Breast epithelium (tissue), 4 donors: ENCODE data around the gene NCK1. TPM values are rescaled to one million over a fixed set of nuclear protein-coding genes. Genes with fewer than 3 reads are reported as not detected.

ENCODE experiments used
- DNase-seq, 2 donors: peaks; one replicate each; pipeline ENCODE4 v3.0.0-alpha.2; 2019; ENCODE audit warnings: low spot score in 2 of 2
- H3K27ac ChIP-seq, 2 donors: fragments of 200-600 bp; sonication (generic) in 1 of 2; one replicate each; pipeline ENCODE4 v1.5.1; 2016 to 2019; ENCODE audit warnings: mild to moderate bottlenecking in 1 of 2
- H3K27me3 ChIP-seq, 2 donors: fragments of 200-600 bp; sonication (generic) in 1 of 2; one replicate each; pipeline versions ENCODE4 v1.5.1 to v1.6.0; 2017 to 2019; ENCODE audit warnings: control low read depth in 1 of 2, mild to moderate bottlenecking in 1 of 2
- H3K36me3 ChIP-seq: fragments of 200-600 bp; one replicate; pipeline ENCODE4 v1.5.1; 2019
- H3K4me1 ChIP-seq, 2 donors: fragments of 200-600 bp; sonication (generic); one replicate each; pipeline ENCODE4 v1.5.1; 2016 to 2019; ENCODE audit warnings: control low read depth in 1 of 2
- H3K4me3 ChIP-seq, 3 donors: fragments of 200-600 bp; sonication (generic); 1 replicate in 2 of 3; 2 replicates in 1 of 3; pipeline ENCODE4 v1.5.1; 2016 to 2019; ENCODE audit warnings: mild to moderate bottlenecking in 3 of 3, moderate library complexity in 2 of 3
- H3K9me3 ChIP-seq, 2 donors: fragments of 200-600 bp; sonication (generic) in 1 of 2; one replicate each; pipeline ENCODE4 v1.5.1; 2016 to 2019; ENCODE audit warnings: control low read depth in 1 of 2
- CTCF ChIP-seq, 3 donors: fragments of 450-650 bp; IDR thresholded peaks; one replicate each; pipeline ENCODE4 v1.5.1; 2016 to 2017; ENCODE audit warnings: antibody characterized with exemption in 3 of 3, mild to moderate bottlenecking in 3 of 3, moderate library complexity in 3 of 3
- POLR2A ChIP-seq: fragments of 450-650 bp; IDR thresholded peaks from one replicate; pipeline ENCODE4 v1.6.1; 2016; ENCODE audit warnings: antibody characterized with exemption, mild to moderate bottlenecking, moderate library complexity
- POLR2AphosphoS5 ChIP-seq, 3 donors: sonication (generic); formaldehyde crosslinking; IDR thresholded peaks; one replicate each; pipeline ENCODE4 v1.6.1; 2017; ENCODE audit warnings: antibody characterized with exemption in 3 of 3
- intact Hi-C: fragments of 100-400 bp; cut with DNase I; formaldehyde crosslinking; loops from one replicate; pipeline ENCODE4 v1.15.1; 2023; ENCODE audit warnings: low total_unique reads
- total RNA-seq, 3 donors: library from RNA; depleted of rRNA; stranded (reverse); fragments of >200 nt; gene quantifications; one replicate each; pipeline ENCODE4 v1.1.0, GENCODE V29; 2016

The NCK1 gene
- total RNA-seq, 3 donors from 2014 or later = 62.3 to 77.0 (median 75.5) TPM

- no peak overlapping the region for H3K4me3 ChIP-seq
- no peaks in the 10 kb centered on the region for H3K36me3 ChIP-seq
- no peak overlapping the region for H3K27ac ChIP-seq
- intact Hi-C loops = no loop called here
- no peak for DNase-seq
- no peaks in the 10 kb centered on the region for H3K4me1 ChIP-seq
- H3K9me3 ChIP-seq = no peaks in the 10 kb centered on the region
- TF ChIP-seq POLR2AphosphoS5 (IDR thresholded peaks at IDR 0.05) (no peak), CTCF (IDR thresholded peaks at IDR 0.05) (no peak), POLR2A (no peak)
- no peaks in the 10 kb centered on the region for H3K27me3 ChIP-seq
Observed at GRCh38 chr3:136919799-136920580, 58.0 kb downstream of the NCK1 start.

DNA sequence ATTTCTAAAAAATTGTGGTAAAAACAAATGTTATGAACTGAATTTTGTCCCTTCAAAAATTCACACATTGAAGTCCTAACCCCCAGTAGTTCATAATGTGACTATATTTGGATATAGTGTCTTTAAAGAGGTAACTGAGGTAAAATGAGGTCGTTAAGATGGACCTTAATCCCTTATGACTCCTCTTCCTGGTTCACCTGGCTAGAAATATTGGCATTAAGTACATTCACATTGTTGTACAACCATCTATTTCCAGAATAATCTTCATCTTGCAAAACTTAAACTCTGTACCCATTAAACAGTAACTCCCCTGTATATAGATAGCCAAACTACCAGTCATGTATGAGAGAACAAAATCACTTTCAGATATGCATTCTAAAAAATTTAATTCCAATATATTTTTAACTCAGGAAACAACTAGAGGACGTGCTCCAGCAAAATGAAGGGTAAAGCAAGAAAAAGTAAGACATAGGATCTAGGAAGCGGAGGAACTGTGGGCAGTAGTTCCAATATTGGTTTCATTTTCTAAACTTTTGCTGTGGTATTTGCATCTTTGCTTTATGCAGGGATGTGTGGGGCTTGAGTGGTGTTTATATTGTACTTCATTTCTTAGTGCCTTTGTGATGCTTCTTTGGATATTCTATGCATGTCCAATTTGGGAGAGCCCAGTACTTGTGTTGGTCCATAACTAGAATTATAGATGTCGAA, 59.0 kb downstream of the NCK1 start:
- intact Hi-C loops = no loop called here
- Histone ChIP-seq H3K4me3 (no peak overlapping the region), H3K27ac (no peak overlapping the region), H3K27me3 (no peaks in the 10 kb centered on the region), H3K9me3 (no peaks in the 10 kb centered on the region), H3K4me1 (no peaks in the 10 kb centered on the region), H3K36me3 (no peaks in the 10 kb centered on the region)
- DNase-seq = no peak
- no peak for TF ChIP-seq CTCF (IDR thresholded peaks at IDR 0.05)

GRCh38 chr3:136925425-136926190, 63.6 kb downstream of the NCK1 start:
- H3K36me3 ChIP-seq = no peaks in the 10 kb centered on the region
- no peak overlapping the region for H3K27ac ChIP-seq
- DNase-seq = no peak
- no peaks in the 10 kb centered on the region for H3K27me3 ChIP-seq
- H3K4me3 ChIP-seq = no peak overlapping the region
- TF ChIP-seq POLR2A = no peak
- no peak for TF ChIP-seq POLR2AphosphoS5 (IDR thresholded peaks at IDR 0.05)
- TF ChIP-seq CTCF (IDR thresholded peaks at IDR 0.05) = no peak
- intact Hi-C loops = no loop called here
- no peaks in the 10 kb centered on the region for H3K4me1 ChIP-seq
- no peaks in the 10 kb centered on the region for H3K9me3 ChIP-seq

- Histone ChIP-seq H3K27me3 (no peaks in the 10 kb centered on the region), H3K9me3 (no peaks in the 10 kb centered on the region), H3K4me1 (peaks cover 0 to 11% of the 10 kb centered on the region in 2 donors), H3K36me3 (no peaks in the 10 kb centered on the region), H3K4me3 (no peak overlapping the region), H3K27ac (no peak overlapping the region)
- TF ChIP-seq POLR2A = no peak
- no peak for TF ChIP-seq POLR2AphosphoS5 (IDR thresholded peaks at IDR 0.05)
- TF ChIP-seq CTCF (IDR thresholded peaks at IDR 0.05) = no peak
- intact Hi-C loops = no loop called here
- no peak for DNase-seq
Observed at GRCh38 chr3:136928240-136928639, 66.2 kb downstream of the NCK1 start.
